GM12873 (cell line): ENCODE measurements around the gene ATP8B4.
A peak's percentile ranks its signal among the peaks of the same experiment; 100 is the strongest.

Experiments used
- CTCF ChIP-seq: IDR thresholded peaks from 2 replicates; pipeline ENCODE4 v1.5.1; 2012; ENCODE audit warnings: low read depth, mild to moderate bottlenecking, moderate library complexity, low read length, control low read depth; ENCODE audit not compliant: insufficient read depth; ENCODE audit errors: missing control alignments

Gene ATP8B4

DNA sequence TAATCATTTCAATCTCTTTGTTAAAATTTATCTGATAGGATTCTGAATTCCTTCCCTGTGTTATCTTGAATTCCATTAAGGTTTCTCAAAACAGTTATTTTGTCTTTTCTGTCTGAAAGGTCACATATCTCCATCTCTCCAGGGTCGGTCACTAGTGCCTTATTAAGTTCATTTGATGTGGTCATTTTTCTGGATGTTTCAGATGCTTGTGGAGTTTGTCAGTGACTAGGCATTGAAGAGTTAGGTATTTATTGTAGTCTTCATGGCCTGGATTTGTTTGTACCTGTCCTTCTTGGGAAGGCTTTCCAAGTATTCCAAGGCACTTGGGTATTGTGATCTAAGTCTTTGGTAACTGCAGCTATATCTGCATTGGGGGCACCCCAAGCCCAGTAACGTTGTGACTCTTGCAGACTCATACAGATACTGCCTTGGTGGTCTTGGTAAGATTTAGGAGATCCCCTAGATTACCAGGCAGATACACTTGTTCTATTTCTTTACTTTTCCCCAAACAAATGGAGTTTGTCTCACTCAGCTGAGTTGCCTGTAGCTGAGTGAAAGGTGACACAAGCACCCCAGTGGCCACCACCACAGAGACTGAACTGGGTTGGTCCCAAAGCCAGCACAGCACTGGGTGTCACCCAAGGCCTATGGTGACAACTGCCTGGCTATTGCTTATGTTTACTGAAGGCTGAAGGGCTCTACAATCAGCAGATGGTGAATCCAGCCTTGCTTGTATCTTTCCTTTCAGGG lies 44.1 kb upstream of the ATP8B4 start:
- no peak for TF ChIP-seq CTCF

- TF ChIP-seq CTCF = no peak
These were observed 32.4 kb upstream of the ATP8B4 start for GRCh38 chr15:50151476-50151875.

- no peak for TF ChIP-seq CTCF
These were observed 31.8 kb upstream of the ATP8B4 start for GRCh38 chr15:50150851-50151250.

GRCh38 chr15:50150349-50150748 lies 31.3 kb upstream of the ATP8B4 start:
- no peak for TF ChIP-seq CTCF

DNA sequence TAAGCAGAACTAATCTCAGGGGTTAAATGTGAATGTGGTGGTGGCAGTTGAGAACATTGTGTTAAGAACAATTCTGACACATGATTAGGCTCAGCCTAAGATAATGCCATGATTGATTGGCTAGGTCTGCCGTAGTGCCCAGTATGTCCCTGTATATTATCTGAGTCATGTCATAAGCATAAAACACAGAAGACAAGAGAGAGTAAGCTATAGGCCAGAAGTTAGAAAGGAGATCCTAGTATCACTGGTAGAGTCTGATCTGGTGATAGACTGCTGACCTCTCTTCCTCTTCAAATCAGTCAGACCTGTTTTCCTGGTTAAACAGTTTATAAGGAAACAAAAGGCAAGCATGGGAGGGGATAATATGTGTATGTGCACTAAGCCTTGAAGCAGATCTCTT lies 30.1 kb upstream of the ATP8B4 start:
- no peak for TF ChIP-seq CTCF

GRCh38 chr15:50148362-50148963 lies 29.4 kb upstream of the ATP8B4 start:
- TF ChIP-seq CTCF = peak; percentile 46

DNA sequence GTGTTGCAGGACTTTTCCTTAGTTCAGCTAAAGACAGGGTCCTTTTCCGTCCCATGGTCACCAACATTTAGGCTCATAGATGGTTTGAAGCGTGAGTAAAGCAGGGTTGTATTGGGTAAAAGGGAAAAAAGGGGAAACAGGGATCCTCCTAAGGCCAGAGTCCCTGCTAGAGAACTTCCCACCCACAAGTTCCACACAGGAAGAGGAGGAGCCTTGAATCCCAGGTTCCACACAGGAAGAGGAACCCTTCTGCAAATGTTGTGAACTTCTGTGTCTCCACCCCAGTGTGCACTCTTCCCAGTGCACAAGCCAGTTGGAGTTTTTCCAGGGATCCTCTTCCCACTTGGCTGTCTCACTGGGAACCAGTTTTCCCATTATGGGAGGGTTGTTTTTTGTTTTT lies 27.6 kb upstream of the ATP8B4 start:
- TF ChIP-seq CTCF = no peak
